Measurements from ENCODE around the gene AP4M1. TPM values are rescaled to one million over a fixed set of nuclear protein-coding genes. Genes with fewer than 3 reads are reported as not detected.

The AP4M1 gene
- total RNA-seq, result 23.8 and 24.9 TPM in 2 replicates

- peak; percentile 96 for DNase-seq (ENCODE audit: low read depth, low spot score)
Measured at GRCh38 chr7:100101016-100101862, at the start of gene AP4M1, which contains the start of gene MCM7. AP4M1 (plus strand) TSS chr7:100101643; CDS start chr7:100101715, 72 bp downstream. MCM7 (minus strand) TSS chr7:100101397; CDS start chr7:100101294, 103 bp downstream.

- DNase-seq (ENCODE audit: low read depth, low spot score), result peak; percentile 45
Measured at GRCh38 chr7:100053215-100053614, 48.2 kb upstream of the AP4M1 start.

- DNase-seq (ENCODE audit: low read depth, low spot score), result no peak
Measured at GRCh38 chr7:100057006-100057405, 44.4 kb upstream of the AP4M1 start.

GRCh38 chr7:100059251-100059739 lies 42.1 kb upstream of the AP4M1 start:
- no peak for DNase-seq (ENCODE audit: low read depth, low spot score)

GRCh38 chr7:100061518-100062193 lies 39.8 kb upstream of the AP4M1 start:
- DNase-seq (ENCODE audit: low read depth, low spot score), result no peak

- no peak for DNase-seq (ENCODE audit: low read depth, low spot score)
Measured at GRCh38 chr7:100063376-100063775, 38.1 kb upstream of the AP4M1 start.

- no peak for DNase-seq (ENCODE audit: low read depth, low spot score)
Measured at GRCh38 chr7:100064162-100064561, 37.3 kb upstream of the AP4M1 start.

- no peak for DNase-seq (ENCODE audit: low read depth, low spot score)
Measured at GRCh38 chr7:100065452-100066186, 35.8 kb upstream of the AP4M1 start.

GRCh38 chr7:100066953-100067352 lies 34.5 kb upstream of the AP4M1 start:
- no peak for DNase-seq (ENCODE audit: low read depth, low spot score)

GRCh38 chr7:100069991-100070390 lies 31.5 kb upstream of the AP4M1 start:
- DNase-seq (ENCODE audit: low read depth, low spot score), result no peak

GRCh38 chr7:100071018-100071723 lies 30.3 kb upstream of the AP4M1 start:
- DNase-seq (ENCODE audit: low read depth, low spot score), result no peak

GRCh38 chr7:100072462-100072861 lies 29.0 kb upstream of the AP4M1 start:
- no peak for DNase-seq (ENCODE audit: low read depth, low spot score)

- DNase-seq (ENCODE audit: low read depth, low spot score), result no peak
Measured at GRCh38 chr7:100074841-100075240, 26.6 kb upstream of the AP4M1 start.

GRCh38 chr7:100075418-100075817 lies 26.0 kb upstream of the AP4M1 start:
- no peak for DNase-seq (ENCODE audit: low read depth, low spot score)

GRCh38 chr7:100077205-100077604 lies 24.2 kb upstream of the AP4M1 start:
- DNase-seq (ENCODE audit: low read depth, low spot score), result no peak

GRCh38 chr7:100079024-100079560 lies 22.4 kb upstream of the AP4M1 start:
- DNase-seq (ENCODE audit: low read depth, low spot score), result no peak

GRCh38 chr7:100080907-100081534 lies 20.4 kb upstream of the AP4M1 start:
- DNase-seq (ENCODE audit: low read depth, low spot score), result no peak

GRCh38 chr7:100081535-100082102 lies 19.8 kb upstream of the AP4M1 start, which contains the start of gene ZNF3:
ZNF3 (minus strand) TSS chr7:100081723; CDS start chr7:100077357, 4,366 bp downstream.
- DNase-seq (ENCODE audit: low read depth, low spot score), result peak; percentile 98

GRCh38 chr7:100082978-100083377 lies 18.5 kb upstream of the AP4M1 start:
- DNase-seq (ENCODE audit: low read depth, low spot score), result no peak

- DNase-seq (ENCODE audit: low read depth, low spot score), result no peak
Measured at GRCh38 chr7:100085515-100085914, 15.9 kb upstream of the AP4M1 start.
